HG03460 (cell line): ENCODE results near the gene ABI3BP.

Source experiments
- ATAC-seq: cut with Tn5 transposase; IDR thresholded peaks from one replicate; pipeline ENCODE4 v1.9.1; 2021; ENCODE audit not compliant: unreplicated experiment

Gene ABI3BP

DNA sequence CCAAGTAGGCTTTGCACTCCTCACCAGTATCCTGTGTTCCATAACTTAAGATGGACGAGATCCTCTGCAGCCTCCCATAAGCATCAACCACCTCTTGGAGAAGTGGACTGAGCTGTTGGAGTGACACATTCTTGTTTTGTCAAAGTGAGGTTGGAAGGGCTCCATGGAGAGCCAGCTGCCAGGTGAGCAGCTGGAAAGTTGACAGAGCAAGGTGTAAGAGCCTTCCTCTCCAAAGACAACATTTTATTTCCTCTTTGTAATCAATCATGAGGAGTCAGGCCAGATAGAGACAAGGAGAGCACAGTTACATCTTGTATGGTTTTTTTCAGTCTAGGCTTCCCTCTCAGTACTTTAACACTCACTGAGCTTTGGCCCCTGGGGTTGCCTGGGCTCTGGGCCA, 5.1 kb downstream of the ABI3BP start:
- no peak for ATAC-seq

DNA sequence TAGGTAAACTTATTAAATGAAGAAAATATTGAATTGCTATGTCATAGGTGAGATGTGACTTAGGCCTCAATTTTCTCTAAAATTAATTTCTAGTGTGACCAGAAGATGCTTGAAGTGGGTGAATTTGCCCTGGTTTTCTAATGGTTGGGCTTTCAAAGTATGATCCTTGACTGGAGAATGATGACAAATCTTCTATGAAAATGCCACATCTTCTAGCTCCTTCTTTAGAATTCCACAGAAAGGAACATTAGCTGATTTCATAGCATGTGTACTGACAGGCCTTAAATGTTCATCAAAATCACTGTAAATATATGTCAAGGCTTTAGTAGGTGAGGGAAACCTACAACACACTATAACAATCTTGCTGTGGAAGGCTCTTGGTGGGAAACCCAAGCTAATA, 8.9 kb downstream of the ABI3BP start:
- ATAC-seq, result no peak

DNA sequence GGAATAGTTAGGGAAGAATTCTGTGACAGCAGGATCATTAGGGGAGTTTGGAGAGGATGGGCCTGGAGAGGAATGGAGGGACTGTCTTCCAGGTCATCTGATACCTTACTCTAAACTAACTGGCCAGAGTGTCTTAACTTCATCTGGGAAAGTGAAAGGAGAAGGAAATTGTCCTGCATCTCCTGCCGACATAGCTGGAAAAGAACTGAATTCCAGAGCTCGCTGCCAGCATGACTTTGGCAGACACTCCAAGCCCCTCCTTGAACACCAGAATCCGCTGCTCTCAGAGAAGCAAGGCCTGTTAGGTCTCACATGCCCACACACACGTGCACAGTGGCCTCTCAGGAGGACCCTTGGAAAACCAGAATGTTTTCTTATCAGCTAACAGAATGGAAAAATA, 10.5 kb downstream of the ABI3BP start:
- ATAC-seq, result no peak

DNA sequence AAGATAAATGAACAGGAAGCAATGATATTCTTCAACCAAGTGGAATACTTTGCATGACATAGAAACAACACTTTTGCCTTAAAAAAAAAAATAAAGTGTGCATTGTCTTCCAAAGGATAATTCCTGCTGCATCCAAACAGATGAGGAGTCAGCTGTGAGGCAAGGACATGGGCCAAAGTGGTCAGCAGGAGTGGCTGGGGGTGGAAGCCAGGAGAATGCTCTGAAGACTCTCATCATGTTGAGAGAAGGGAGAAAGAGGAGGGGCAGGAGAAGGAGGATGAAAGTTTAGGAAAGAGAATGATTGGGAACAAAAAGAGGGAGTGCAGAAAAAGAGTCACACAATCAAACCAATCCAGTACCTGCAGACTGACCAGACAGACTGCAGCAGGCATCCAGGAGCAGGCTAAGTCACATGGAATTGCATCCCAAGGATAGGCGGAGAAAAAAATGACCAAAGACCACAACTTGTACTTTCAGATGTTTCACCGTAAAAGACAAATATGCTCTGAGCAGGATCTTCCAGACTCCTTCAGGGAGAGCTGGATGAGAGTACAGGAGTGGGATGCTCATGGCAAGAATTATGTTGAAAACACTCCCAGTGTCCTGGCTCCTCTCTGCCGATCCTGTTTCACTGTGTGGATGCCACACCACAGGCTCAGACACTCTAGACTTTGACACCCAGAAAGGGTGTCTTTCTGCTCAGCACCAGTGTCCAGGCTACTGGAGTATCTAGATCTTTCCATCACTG, 11.9 kb downstream of the ABI3BP start:
- ATAC-seq, result no peak

DNA sequence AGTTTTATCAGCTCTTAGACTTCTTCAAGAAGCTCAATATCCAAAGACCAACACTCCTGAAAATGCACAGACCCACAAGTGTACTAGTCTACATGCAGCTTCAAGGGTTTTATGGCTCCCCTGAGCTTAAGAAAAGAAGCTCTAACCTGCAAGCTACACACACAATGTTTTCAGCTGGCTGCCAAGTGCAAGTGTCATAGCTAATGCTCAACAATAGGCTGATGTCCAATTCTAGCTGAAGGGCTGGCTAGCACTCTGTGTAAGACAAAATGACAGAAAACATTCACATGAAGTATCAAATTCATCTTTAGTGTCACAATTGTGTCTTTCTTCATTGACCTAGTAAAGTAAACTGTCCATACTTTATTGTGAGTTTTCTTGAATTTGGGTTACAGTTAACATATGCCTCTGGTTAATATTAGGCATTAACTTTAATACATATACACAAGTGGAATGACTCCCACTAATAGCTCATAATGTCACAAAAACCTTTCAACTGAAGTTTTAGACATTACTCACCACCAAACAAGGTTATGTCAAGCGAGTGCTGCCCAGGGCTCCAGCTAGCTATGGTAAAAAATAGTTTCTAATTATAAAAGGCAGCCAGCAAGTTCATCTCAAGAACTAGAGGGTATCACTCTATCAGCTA, 15.1 kb downstream of the ABI3BP start:
- no peak for ATAC-seq

DNA sequence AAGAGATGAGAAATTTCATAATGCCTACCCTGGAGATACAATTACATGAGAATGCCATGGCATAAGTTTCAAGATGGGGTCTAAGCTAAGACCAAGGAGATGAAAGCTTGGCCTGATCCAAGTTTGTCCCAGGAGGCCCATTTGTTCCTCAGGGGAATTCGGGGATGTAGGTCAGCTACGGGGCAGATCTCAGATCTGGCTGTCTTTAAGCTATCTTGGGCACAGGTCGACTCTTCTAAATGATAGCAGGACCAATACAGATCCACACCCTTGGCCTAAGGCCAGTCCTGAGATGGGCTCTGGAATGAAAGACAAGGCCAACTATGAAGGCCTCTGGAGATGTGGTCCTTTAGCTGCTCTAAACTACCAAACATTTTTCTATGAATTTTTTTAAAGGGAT, 16.6 kb downstream of the ABI3BP start:
- ATAC-seq, result no peak

DNA sequence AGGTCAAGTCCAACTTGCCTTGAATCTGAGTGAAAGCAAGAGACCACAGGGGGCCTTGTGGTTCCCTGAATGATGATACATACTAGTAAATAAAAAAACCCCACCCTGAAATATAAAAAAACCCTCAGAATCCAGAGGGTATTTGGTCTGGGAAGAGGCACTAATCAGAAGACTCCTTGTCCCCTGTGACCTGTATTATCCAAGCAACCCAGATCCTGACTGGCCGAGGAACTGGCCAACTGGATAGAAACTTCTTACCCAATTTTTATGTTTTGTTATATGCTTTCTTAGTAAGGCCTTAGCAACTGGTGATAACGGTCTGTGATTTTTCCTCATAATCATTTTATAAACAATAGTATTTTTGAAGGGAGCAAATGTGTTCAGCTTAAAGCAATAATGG, 17.5 kb downstream of the ABI3BP start:
- ATAC-seq, result no peak

DNA sequence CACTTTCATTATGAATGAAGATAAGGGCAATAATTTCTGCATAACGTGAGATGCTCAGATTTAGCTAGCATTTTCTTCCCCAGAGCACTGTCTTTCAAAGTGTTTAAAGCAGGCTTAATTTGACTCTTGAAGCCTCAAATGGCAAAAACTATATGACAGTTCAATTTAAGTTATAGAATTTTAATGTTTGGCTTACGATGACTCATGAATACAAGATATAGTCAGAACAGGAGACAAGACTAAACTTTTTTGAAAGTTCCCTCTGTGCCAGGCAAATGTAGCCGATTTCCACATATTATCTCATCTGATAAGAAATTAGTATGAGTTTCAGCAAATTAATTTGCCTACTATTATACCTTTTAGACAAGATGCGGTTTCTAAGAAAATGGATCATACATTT, 19.6 kb downstream of the ABI3BP start:
- ATAC-seq, result no peak

DNA sequence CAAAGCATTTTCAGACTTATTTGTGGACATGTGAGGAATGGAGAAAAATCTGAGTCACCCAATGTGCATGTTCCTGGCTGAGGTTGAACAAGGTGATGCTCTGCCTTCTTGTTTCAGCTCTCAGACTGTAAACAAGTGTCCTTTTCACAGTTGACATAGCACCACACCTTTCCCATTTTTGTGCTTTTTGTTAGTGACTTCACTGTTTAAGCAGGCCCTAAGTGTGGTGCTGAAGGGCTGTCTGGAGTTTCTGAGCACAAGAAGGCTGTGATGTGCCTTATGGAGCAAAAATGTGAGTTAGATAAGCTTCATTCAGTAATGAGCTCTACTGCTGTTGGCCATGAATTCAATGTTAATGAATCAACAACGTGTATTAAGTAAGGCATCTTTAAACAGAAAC, 20.4 kb downstream of the ABI3BP start:
- ATAC-seq, result no peak

DNA sequence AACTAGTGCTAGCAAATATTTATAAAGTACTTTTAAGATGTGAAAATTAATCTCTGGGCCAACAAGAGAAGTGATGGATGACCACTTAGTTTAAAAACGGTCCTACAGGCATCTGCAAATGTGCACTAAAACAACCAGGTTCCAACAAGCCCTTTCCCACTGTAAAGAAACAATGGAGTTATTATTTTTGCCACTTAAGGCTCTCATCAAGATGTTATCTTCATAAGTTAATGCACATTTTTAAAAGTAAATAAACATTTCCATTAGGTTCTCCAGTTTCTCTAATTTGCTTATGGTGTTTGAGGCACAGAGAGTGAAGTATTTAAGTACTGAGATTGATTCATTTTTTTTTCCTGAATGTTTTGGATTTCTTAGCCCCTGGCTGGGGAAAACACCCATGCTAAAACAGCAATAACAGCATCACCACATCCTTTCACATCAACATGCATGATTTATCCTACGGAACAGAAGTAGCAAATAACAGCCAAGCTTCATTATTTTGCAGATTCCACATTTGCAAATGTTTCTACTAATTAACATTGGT, 20.8 kb downstream of the ABI3BP start:
- no peak for ATAC-seq

DNA sequence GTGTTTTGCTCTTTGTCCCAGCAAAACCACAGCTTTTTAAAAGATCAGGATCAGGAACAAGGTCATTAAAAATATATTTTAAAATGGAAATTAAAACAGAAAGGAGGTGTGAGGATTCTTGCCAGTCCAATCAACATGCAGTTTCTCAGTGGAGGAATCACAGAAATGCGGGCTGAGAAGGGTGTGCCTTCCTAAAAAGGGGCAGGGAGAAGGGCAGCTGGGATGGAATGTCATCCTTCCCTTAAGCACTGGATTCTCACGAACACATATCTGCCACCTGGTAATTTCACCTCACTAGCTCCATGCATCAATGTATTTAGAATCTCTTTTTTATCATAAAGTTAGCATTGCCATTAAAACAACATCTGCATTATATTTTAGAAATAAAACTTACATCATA, 21.4 kb downstream of the ABI3BP start:
- no peak for ATAC-seq

DNA sequence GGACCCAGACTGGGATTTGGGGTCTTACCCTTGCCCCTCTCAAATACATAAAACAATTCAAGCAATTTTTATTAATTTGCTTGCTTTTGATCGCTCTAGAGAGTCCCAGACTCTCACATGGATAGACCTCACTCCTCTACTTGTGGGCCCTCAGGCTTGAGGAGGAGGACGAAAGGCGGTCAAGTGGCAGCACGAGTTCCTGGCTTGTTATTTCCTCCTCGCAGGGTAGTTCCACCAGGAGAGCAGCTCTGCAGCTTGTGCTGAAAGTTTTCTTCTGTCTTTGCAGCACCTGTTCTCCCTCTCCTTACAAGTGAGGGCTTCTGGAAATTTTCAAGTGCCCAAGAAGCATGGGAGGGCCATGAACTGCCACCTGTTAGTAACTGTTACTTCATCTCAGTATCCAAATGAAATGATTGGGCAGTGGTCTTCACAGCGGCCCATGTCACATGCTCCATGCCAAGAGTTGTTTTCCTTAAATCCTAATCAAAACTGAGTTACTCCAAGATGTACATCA, 22.7 kb downstream of the ABI3BP start:
- ATAC-seq, result no peak

DNA sequence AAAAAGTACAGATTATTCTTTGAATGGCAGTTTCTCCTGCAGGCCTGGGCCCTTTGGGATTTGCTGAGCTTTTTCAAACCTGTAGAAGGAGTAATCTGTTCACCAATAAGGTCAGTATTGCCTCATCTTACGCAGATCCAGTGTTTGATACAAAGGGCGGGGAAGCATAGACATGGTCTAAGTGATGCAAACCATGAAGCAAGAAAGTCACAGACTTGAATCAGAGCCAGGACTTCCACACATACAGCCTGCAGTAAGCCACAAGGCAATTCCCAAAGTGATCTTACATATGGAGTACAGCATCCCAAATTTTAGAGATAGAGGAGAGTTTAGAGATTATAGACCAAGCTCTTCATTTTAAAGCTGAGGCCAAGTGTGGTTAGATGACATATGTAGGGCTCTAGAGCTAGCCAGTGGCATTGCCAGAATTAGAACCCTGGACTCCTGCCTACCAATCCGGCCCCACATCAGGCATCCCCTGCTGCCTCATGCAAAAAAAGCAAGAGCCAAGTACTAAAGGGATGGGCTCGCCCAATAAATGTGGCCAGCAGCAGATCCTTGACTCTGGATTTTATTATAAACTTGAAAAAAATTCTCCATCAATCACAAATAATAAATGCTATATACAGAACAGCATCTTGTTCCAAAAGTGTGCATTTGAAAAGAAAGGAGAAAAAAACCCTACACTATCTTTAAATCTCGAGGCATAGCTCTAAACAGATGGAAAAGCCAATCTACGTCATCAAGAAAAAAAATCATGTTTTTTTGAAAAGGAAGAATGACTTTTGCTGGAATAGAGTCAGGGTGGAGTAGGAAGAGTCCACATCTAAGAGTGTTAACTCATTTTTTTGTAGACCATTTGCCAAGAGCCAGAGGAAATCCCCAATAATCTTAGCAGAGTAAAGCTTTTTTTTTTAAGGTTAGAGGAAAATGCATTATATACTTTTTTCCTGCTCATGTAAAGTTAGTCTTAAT, 24.0 kb downstream of the ABI3BP start:
- ATAC-seq, result no peak

DNA sequence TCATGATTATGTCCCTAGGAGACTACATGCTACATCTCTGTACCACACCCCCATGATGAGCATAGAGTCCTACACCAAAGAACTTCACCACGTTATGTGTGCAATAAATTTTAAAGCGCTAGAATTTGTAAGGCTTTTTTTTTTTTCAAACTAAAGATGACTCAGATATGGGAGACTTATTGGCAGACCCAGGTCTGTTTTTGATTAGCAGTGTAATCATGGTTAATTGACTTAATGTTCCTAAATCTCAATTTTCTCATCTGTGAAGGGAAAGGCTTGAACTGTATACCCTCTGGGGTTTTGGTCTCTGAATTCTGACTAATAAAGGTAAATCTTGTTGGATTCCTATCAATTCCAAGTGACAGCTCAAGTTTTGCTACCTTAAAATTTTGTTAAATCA, 26.4 kb downstream of the ABI3BP start:
- no peak for ATAC-seq

DNA sequence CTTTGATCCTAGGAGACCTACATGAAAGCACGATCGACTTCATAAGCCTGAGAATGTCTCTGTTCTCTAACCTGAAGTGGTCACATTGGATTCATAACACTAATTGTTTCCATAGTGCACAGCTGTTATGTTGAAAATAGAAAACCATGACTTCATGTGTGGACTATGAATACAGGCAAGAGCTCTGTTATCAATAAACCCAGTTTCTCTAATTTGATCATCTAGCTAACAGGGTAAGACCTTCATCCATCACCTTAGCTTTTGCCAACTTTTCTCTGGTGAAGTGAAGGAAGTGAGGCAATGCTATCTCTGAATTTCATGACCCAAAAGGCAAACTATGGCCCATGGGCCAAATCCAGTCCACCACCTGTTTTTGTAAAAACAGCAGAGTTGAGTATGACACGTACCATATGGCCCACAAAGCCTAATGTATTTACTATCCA, 27.2 kb downstream of the ABI3BP start:
- no peak for ATAC-seq

DNA sequence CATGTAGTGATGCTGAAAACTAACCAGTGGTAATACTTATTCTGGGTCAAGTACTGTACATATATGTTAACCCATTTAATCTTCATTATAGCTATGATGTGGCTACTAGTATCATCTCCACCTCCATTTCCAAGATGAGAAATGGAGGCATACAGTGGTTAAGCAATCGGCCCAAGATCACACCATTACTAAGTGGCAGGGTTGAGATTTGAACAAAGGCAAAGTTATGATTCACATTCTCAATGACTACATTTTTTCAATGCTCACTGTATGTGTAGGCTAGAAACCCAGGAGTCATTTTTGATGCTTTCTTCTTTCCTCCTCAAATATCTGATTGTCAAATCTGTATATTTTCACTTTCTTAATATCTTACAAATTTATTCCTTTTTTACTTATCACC, 30.2 kb downstream of the ABI3BP start:
- no peak for ATAC-seq

DNA sequence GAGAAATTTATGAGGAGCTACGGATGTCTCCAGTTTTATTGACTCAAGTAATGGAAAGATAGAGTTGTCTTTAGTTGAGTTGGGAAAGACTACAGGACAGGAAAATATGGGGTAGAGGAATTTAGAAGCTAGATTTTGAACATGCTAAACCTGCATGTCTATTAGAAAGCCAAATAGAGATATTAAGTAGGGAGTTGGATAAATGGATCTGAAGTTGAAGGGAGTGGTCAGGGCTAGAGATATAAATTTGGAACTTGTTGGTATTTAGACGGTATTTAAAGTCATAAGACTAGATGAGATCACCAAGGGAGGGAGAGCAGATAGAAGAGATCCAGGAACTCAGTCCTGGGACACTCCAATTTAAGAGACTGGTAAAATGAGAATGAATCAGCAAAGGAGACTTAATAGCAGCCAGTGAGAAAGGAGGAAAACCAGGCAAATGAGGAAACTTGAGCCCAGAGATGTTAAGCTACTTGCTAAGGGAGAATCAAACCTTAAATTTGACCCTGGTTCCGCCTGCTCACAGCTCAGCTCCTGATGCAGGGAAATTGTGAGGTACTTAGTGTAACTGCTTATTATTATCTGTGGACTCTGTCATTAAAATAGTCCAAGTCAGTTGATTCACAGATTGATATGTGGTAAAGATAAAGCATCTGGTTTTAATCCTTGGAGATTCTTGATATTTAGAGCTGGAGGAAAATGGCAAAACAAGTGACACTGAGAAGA, 35.8 kb downstream of the ABI3BP start:
- ATAC-seq, result no peak

DNA sequence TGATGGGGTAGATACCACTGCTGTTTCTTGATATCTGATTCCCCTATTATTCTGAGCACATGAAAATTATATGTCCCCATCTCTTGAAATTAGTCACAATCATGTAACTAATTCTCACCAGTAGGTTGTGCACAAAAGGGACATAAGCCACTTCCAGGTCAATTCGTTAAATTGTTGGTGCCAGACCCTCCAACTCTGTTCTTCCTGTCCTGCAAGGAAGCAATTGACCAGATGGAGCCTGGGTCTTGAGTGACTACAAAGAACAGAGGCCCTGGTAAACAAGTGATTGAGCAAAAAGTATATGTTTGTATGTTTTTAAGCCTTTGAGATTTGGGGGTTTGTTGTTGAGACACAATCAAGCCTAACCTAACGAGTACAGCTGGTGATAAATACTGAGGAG, 36.9 kb downstream of the ABI3BP start:
- no peak for ATAC-seq

DNA sequence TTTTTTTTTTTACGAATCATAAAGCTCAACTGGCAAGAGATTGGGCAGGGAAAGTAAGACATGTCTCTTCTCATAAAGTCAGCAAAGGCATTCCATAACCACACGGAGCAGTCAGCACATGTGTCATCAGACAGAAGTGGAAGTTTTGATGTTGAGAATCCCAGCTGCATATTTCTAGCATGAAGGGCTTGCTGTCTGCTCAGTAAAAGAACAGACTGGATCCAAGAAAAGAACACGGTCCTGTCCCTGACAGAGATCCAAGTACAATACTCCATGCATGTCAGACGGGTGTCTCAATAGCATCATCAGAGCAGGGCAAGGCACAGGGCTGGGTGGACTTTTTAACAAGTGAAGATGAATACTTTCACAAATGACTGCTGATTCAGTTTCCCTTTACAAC, 38.2 kb downstream of the ABI3BP start:
- no peak for ATAC-seq

DNA sequence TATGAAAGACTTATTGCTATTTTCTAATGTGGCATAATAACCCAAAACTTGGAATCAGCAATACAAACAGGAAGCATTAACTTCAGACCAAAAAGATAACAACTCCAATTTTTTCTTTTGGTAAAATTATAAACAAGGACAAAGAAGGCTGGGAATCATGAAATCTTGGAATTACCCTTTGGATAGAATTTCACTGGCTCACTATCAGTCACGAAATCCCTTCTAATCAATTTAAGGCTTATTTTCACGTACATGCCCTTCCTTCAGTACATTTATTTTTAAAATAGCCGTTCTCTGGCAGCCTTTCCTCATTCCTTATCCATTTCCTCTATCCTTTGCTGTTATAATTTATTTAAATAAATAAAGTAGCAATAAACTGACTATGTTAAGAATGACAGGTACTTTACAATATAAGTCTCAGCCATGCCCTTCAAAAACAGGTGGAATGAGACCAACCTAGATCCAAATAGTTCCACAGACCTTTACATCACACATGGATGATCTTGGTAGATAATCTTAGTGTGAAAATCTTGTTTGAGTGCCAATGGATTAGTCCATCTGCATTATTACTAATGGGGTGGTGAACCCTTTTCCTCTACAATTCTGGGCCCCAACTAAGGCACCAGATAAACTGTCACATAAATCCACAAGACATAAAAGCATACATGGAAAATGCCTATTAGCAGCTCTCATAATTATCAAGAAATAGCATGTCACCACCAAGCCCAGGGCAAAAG, 38.9 kb downstream of the ABI3BP start:
- no peak for ATAC-seq
